HepG2 (cell line): ENCODE measurements around the gene RBCK1. TPM values are rescaled to one million over a fixed set of nuclear protein-coding genes. Genes with fewer than 3 reads are reported as not detected.

Experiments used
- NFE2L2 ChIP-seq: fragments of 150-350 bp; IDR thresholded peaks from 2 replicates; pipeline ENCODE4 v1.6.1; 2014; ENCODE audit warnings: low read length
- RXRA ChIP-seq: sonication (generic); formaldehyde crosslinking; IDR thresholded peaks from 2 replicates; pipeline ENCODE4 v1.5.1; 2020; ENCODE audit warnings: missing genetic modification reagents
- ZNF263 ChIP-seq: sonication (generic); formaldehyde crosslinking; IDR thresholded peaks from 2 replicates; pipeline ENCODE4 v1.4.0; 2020; ENCODE audit warnings: missing genetic modification reagents
- ZNF746 ChIP-seq: sonication (generic); formaldehyde crosslinking; IDR thresholded peaks from 2 replicates; pipeline ENCODE4 v1.8.0; 2022; ENCODE audit warnings: mild to moderate bottlenecking, missing genetic modification reagents
- ZNF792 ChIP-seq: IDR thresholded peaks from 2 replicates; pipeline ENCODE4 v1.6.1; 2016
- polyA plus RNA-seq, 8 experiments: library from polyadenylated mRNA; depleted of rRNA in 3 of 8; stranded (reverse) in 7 of 8; unstranded in 1 of 8; fragments of >200 nt; fragmentation: Illumina TruSeq in 4 of 8; extraction: Trizol in 4 of 8; gene quantifications; 2 replicates each; pipeline versions ENCODE4 v1.2.1 to v1.2.3, GENCODE V29; 2011 to 2016; ENCODE audit warnings: low read depth in 4 of 8, missing spikeins in 1 of 8, mixed read lengths in 1 of 8; ENCODE audit not compliant: insufficient read depth in 1 of 8
- total RNA-seq, 5 experiments: library from RNA; depleted of rRNA; stranded (reverse); fragments of >200 nt; fragmentation: Illumina TruSeq; extraction: Trizol; gene quantifications; 2 replicates each; pipeline ENCODE4 v1.2.3, GENCODE V29; 2016; ENCODE audit warnings: low read depth in 1 of 5
- TF ChIP-seq, protein P1 (sequence below): sonication (generic); formaldehyde crosslinking; IDR thresholded peaks from 2 replicates; pipeline ENCODE4 v1.5.0; 2020; ENCODE audit warnings: mild to moderate bottlenecking, missing genetic modification reagents, borderline replicate concordance
- TF ChIP-seq, protein P2 (sequence below): sonication (generic); formaldehyde crosslinking; IDR thresholded peaks from 2 replicates; pipeline ENCODE4 v1.4.0; 2020; ENCODE audit warnings: mild to moderate bottlenecking, missing genetic modification reagents
- TF ChIP-seq, protein P3 (sequence below): sonication (generic); formaldehyde crosslinking; conservative IDR thresholded peaks from 2 replicates; pipeline ENCODE4 v1.8.0; 2022; ENCODE audit warnings: low read depth, missing genetic modification reagents
- TF ChIP-seq, protein P4 (sequence below): sonication (generic); formaldehyde crosslinking; IDR thresholded peaks from 2 replicates; pipeline ENCODE4 v1.4.0; 2020; ENCODE audit warnings: mild to moderate bottlenecking, missing genetic modification reagents

The RBCK1 gene
- total and polyA plus RNA-seq, 2 of the 13 experiments (the other 11 are each of a cell fraction or from before 2014, with no cell fraction given), result 149 to 215 TPM

DNA sequence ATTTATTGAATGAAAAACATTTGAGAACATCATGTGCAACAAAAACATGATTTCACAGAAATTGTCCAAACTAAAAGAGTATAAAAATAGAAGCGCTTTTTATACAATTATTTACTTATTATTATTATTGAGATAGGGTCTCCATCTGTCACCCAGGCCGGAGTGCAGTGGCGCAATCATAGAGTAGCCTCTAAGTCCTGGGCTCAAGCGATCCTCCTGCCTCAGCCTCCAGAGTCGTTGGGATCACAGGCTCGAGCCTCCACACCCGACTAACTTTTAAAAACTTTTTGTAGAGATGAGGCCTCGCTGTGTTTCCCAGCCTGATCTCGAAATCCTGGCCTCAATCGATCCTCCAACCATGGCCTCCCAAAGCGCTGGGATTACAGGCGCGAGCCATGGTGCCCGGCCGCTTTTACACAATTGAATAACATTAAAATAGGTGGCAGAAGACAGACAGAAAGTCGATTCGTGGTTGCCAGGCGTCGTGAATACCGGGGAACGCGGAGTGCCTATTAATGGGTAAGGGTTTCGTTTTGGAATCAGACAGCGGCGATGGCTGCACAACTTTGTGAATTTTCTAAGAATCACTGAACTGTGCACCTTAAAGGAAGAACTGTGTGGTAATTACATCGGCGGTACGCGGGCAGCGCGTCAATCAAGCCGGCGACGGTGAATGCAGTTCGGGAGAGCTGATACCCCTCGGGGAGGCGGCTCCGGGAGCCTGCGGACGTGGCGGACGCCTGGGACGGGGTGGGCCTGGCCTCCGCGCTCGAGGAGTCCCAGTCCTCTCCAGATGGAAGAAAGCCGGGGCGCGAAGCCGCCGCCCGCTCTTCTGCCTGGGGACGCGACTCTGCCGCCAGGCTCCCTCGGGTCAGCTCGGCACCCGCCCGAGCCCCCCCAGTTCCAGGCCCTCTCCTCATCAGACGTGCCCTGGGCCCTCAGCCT lies 53.4 kb downstream of the RBCK1 start (continued):
- TF ChIP-seq, protein P1, sequence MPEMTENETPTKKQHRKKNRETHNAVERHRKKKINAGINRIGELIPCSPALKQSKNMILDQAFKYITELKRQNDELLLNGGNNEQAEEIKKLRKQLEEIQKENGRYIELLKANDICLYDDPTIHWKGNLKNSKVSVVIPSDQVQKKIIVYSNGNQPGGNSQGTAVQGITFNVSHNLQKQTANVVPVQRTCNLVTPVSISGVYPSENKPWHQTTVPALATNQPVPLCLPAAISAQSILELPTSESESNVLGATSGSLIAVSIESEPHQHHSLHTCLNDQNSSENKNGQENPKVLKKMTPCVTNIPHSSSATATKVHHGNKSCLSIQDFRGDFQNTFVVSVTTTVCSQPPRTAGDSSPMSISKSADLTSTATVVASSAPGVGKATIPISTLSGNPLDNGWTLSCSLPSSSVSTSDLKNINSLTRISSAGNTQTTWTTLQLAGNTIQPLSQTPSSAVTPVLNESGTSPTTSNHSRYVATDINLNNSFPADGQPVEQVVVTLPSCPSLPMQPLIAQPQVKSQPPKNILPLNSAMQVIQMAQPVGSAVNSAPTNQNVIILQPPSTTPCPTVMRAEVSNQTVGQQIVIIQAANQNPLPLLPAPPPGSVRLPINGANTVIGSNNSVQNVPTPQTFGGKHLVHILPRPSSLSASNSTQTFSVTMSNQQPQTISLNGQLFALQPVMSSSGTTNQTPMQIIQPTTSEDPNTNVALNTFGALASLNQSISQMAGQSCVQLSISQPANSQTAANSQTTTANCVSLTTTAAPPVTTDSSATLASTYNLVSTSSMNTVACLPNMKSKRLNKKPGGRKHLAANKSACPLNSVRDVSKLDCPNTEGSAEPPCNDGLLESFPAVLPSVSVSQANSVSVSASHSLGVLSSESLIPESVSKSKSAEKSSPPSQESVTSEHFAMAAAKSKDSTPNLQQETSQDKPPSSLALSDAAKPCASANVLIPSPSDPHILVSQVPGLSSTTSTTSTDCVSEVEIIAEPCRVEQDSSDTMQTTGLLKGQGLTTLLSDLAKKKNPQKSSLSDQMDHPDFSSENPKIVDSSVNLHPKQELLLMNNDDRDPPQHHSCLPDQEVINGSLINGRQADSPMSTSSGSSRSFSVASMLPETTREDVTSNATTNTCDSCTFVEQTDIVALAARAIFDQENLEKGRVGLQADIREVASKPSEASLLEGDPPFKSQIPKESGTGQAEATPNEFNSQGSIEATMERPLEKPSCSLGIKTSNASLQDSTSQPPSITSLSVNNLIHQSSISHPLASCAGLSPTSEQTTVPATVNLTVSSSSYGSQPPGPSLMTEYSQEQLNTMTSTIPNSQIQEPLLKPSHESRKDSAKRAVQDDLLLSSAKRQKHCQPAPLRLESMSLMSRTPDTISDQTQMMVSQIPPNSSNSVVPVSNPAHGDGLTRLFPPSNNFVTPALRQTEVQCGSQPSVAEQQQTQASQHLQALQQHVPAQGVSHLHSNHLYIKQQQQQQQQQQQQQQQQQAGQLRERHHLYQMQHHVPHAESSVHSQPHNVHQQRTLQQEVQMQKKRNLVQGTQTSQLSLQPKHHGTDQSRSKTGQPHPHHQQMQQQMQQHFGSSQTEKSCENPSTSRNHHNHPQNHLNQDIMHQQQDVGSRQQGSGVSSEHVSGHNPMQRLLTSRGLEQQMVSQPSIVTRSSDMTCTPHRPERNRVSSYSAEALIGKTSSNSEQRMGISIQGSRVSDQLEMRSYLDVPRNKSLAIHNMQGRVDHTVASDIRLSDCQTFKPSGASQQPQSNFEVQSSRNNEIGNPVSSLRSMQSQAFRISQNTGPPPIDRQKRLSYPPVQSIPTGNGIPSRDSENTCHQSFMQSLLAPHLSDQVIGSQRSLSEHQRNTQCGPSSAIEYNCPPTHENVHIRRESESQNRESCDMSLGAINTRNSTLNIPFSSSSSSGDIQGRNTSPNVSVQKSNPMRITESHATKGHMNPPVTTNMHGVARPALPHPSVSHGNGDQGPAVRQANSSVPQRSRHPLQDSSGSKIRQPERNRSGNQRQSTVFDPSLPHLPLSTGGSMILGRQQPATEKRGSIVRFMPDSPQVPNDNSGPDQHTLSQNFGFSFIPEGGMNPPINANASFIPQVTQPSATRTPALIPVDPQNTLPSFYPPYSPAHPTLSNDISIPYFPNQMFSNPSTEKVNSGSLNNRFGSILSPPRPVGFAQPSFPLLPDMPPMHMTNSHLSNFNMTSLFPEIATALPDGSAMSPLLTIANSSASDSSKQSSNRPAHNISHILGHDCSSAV (CRISPR knock-in tag), result no peak
- TF ChIP-seq ZNF746 (no peak), ZNF792 (CRISPR knock-in tag) (no peak), RXRA (CRISPR knock-in tag) (peak; percentile 67), NFE2L2 (no peak), ZNF263 (peak; percentile 20; the same call in 1 of the 2 replicates)
- TF ChIP-seq, protein P2, sequence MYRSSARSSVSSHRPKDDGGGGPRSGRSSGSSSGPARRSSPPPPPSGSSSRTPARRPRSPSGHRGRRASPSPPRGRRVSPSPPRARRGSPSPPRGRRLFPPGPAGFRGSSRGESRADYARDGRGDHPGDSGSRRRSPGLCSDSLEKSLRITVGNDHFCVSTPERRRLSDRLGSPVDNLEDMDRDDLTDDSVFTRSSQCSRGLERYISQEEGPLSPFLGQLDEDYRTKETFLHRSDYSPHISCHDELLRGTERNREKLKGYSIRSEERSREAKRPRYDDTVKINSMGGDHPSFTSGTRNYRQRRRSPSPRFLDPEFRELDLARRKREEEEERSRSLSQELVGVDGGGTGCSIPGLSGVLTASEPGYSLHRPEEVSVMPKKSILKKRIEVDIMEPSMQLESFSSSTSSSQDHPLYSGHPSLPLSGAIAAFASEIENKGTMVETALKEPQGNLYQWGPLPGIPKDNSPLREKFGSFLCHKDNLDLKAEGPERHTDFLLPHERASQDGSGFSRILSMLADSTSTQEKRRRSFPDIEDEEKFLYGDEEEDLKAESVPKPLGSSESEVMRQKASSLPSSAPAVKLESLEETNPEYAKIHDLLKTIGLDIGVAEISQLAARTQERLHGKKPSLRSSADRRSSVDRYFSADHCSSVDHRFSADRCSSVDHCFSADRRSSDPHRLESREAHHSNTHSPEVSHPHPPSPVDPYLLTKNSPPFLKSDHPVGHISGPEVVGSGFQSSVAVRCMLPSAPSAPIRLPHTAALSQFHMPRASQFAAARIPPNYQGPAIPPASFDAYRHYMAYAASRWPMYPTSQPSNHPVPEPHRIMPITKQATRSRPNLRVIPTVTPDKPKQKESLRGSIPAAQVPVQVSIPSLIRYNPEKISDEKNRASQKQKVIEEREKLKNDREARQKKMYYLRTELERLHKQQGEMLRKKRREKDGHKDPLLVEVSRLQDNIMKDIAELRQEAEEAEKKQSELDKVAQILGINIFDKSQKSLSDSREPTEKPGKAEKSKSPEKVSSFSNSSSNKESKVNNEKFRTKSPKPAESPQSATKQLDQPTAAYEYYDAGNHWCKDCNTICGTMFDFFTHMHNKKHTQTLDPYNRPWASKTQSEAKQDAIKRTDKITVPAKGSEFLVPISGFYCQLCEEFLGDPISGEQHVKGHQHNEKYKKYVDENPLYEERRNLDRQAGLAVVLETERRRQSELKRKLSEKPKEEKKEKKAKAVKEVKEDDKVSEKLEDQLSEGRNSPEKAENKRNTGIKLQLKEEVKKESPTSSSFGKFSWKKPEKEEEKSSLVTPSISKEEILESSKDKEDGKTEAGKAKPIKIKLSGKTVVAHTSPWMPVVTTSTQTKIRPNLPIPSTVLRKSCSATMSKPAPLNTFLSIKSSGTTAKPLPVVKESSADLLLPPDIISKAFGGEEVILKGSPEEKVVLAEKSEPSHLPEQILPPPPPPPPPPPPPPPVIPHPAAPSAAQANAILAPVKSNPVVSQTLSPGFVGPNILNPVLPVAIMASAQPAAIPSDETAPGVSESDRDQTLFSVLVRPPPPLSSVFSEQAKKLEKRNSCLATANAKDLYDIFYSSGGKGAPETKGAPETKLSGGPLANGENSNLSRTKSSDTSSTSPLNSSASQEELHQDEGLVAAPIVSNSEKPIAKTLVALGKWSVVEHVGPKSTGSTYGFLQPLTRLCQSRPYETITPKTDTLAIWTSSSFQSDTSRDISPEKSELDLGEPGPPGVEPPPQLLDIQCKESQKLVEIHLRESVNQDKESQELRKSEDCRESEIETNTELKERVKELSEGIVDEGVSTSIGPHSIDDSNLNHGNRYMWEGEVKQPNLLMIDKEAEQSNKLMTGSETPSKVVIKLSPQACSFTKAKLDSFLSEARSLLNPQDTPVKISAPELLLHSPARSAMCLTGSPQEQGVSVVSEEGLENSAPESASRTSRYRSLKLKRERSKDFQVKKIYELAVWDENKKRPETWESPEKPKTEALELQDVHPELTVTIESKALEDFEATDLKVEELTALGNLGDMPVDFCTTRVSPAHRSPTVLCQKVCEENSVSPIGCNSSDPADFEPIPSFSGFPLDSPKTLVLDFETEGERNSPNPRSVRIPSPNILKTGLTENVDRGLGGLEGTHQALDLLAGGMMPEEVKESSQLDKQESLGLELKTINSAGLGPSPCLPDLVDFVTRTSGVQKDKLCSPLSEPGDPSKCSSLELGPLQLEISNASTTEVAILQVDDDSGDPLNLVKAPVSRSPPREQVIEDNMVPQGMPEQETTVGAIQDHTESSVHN, result no peak
- TF ChIP-seq, protein P3, sequence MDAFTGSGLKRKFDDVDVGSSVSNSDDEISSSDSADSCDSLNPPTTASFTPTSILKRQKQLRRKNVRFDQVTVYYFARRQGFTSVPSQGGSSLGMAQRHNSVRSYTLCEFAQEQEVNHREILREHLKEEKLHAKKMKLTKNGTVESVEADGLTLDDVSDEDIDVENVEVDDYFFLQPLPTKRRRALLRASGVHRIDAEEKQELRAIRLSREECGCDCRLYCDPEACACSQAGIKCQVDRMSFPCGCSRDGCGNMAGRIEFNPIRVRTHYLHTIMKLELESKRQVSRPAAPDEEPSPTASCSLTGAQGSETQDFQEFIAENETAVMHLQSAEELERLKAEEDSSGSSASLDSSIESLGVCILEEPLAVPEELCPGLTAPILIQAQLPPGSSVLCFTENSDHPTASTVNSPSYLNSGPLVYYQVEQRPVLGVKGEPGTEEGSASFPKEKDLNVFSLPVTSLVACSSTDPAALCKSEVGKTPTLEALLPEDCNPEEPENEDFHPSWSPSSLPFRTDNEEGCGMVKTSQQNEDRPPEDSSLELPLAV, result no peak
- TF ChIP-seq, protein P4, sequence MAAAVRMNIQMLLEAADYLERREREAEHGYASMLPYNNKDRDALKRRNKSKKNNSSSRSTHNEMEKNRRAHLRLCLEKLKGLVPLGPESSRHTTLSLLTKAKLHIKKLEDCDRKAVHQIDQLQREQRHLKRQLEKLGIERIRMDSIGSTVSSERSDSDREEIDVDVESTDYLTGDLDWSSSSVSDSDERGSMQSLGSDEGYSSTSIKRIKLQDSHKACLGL (CRISPR knock-in tag), result no peak; the same call in 1 of the 2 replicates
